ENCODE data around the gene OGFR.

Gene OGFR

GRCh38 chr20:62804627-62805154 lies at the start of gene OGFR:
OGFR (plus strand) TSS chr20:62804835; CDS start chr20:62804860, 25 bp downstream.
- DNase-seq (ENCODE audit: low read depth in 2 of 2): no peak

- DNase-seq (ENCODE audit: low read depth in 2 of 2): no peak
Observed at GRCh38 chr20:62754991-62755356, 49.7 kb upstream of the OGFR start.

GRCh38 chr20:62755817-62756724 lies 48.6 kb upstream of the OGFR start:
- DNase-seq (ENCODE audit: low read depth in 2 of 2): no peak

- no peak for DNase-seq (ENCODE audit: low read depth in 2 of 2)
Observed at GRCh38 chr20:62758226-62758912, 46.3 kb upstream of the OGFR start.

GRCh38 chr20:62759981-62760431 lies 44.6 kb upstream of the OGFR start:
- DNase-seq (ENCODE audit: low read depth in 2 of 2): no peak

- DNase-seq (ENCODE audit: low read depth in 2 of 2): no peak
Observed at GRCh38 chr20:62760471-62760855, 44.2 kb upstream of the OGFR start.

- DNase-seq (ENCODE audit: low read depth in 2 of 2): no peak
Observed at GRCh38 chr20:62760856-62761758, 43.5 kb upstream of the OGFR start.

- no peak for DNase-seq (ENCODE audit: low read depth in 2 of 2)
Observed at GRCh38 chr20:62761759-62762131, 42.9 kb upstream of the OGFR start.

GRCh38 chr20:62762376-62762775 lies 42.3 kb upstream of the OGFR start:
- DNase-seq (ENCODE audit: low read depth in 2 of 2): no peak

- no peak for DNase-seq (ENCODE audit: low read depth in 2 of 2)
Observed at GRCh38 chr20:62762801-62763368, 41.8 kb upstream of the OGFR start.

- no peak for DNase-seq (ENCODE audit: low read depth in 2 of 2)
Observed at GRCh38 chr20:62763404-62763803, 41.2 kb upstream of the OGFR start.

GRCh38 chr20:62764156-62764935 lies 40.3 kb upstream of the OGFR start:
- DNase-seq (ENCODE audit: low read depth in 2 of 2): no peak

- no peak for DNase-seq (ENCODE audit: low read depth in 2 of 2)
Observed at GRCh38 chr20:62765021-62765420, 39.6 kb upstream of the OGFR start.

- no peak for DNase-seq (ENCODE audit: low read depth in 2 of 2)
Observed at GRCh38 chr20:62765432-62766070, 39.1 kb upstream of the OGFR start.

- no peak for DNase-seq (ENCODE audit: low read depth in 2 of 2)
Observed at GRCh38 chr20:62766071-62766450, 38.6 kb upstream of the OGFR start.

GRCh38 chr20:62766716-62767115 lies 37.9 kb upstream of the OGFR start:
- DNase-seq (ENCODE audit: low read depth in 2 of 2): no peak

GRCh38 chr20:62768234-62768546 lies 36.4 kb upstream of the OGFR start:
- no peak for DNase-seq (ENCODE audit: low read depth in 2 of 2)

- DNase-seq (ENCODE audit: low read depth in 2 of 2): peak in 1 of 2 experiments; percentile 22
Observed at GRCh38 chr20:62768551-62769287, 35.9 kb upstream of the OGFR start.

- no peak for DNase-seq (ENCODE audit: low read depth in 2 of 2)
Observed at GRCh38 chr20:62769346-62770071, 35.1 kb upstream of the OGFR start.
